Activated CD4-positive, alpha-beta T cell treated with anti-CD3 and anti-CD28 coated beads for 36 hours (primary cell): ENCODE measurements around the gene IQGAP2. TPM values are rescaled to one million over a fixed set of nuclear protein-coding genes. Genes with fewer than 3 reads are reported as not detected.
A peak's percentile ranks its signal among the peaks of the same experiment; 100 is the strongest.

ENCODE experiments used
- ATAC-seq: fragments of 200-7000 bp; cut with Tn5 transposase; one replicate; pipeline ENCODE4 v1.10.0; 2021; ENCODE audit warnings: mild to moderate bottlenecking, moderate library complexity
- CTCF ChIA-PET: fragments of 350-600 bp; sonication (Branson Sonifier 250); formaldehyde crosslinking; loops from one replicate; lab custom pipeline; 2021; ENCODE audit warnings: antibody characterized with exemption; lab: Charles Lee
- POLR2A ChIA-PET: fragments of 350-600 bp; sonication (Branson Sonifier 250); formaldehyde crosslinking; loops from one replicate; lab custom pipeline; 2021; ENCODE audit warnings: antibody characterized with exemption, inconsistent platforms; lab: Charles Lee
- DNase-seq: peaks from one replicate; pipeline ENCODE4 v3.0.0-alpha.2; 2020
- H3K27ac Mint-ChIP-seq: one replicate; pipeline ENCODE4 v1.8.0; 2021; ENCODE audit warnings: mixed read lengths
- H3K27me3 Mint-ChIP-seq: one replicate; pipeline ENCODE4 v1.8.0; 2021; ENCODE audit warnings: mixed read lengths
- H3K36me3 Mint-ChIP-seq: one replicate; pipeline ENCODE4 v1.8.0; 2021; ENCODE audit warnings: low read depth, mixed read lengths
- H3K4me1 Mint-ChIP-seq: one replicate; pipeline ENCODE4 v1.8.0; 2021; ENCODE audit warnings: mixed read lengths
- H3K4me3 Mint-ChIP-seq: one replicate; pipeline ENCODE4 v1.8.0; 2021; ENCODE audit warnings: mild to moderate bottlenecking, moderate library complexity, mixed read lengths
- H3K9me3 Mint-ChIP-seq: one replicate; pipeline ENCODE4 v1.8.0; 2021; ENCODE audit warnings: low read depth, mixed read lengths
- intact Hi-C, 2 experiments: fragments of 100-400 bp; cut with DNase I in 1 of 2; cut with micrococcal nuclease in 1 of 2; formaldehyde crosslinking; loops; one replicate each; pipeline versions ENCODE4 v1.14.2 to v1.15.1; 2022 to 2024; cut with DNase I, micrococcal nuclease
- total RNA-seq, 2 experiments: library from RNA; stranded (reverse); gene quantifications; one replicate each; pipeline ENCODE4 v1.2.3, GENCODE V29; 2021

Gene IQGAP2
- total RNA-seq, 2 experiments from 2014 or later = 62.7 to 82.7 TPM

- H3K4me1 Mint-ChIP-seq = peaks cover 5% of the 10 kb centered on the region
- CTCF ChIA-PET = interaction anchor here (0.5 to 1.9 kb wide), 2 partner anchors 125 to 219 kb away, joined by 3 to 7 read pairs; no protein-coding TSS in a partner anchor
Observed at GRCh38 chr5:76649140-76649539, 246.1 kb downstream of the IQGAP2 start.

GRCh38 chr5:76652809-76653414 is 249.8 kb downstream of the IQGAP2 start:
- peaks cover 11% of the 10 kb centered on the region for H3K9me3 Mint-ChIP-seq
- H3K27me3 Mint-ChIP-seq = no peaks in the 10 kb centered on the region
- DNase-seq (no peak), ATAC-seq (peak; percentile 72)
- H3K4me1 Mint-ChIP-seq = peaks cover 5% of the 10 kb centered on the region
- POLR2A ChIA-PET = no interaction called here
- H3K4me3 Mint-ChIP-seq = no peak overlapping the region
- intact Hi-C loops = no loop called here
- peaks cover 41% of the 10 kb centered on the region for H3K36me3 Mint-ChIP-seq
- CTCF ChIA-PET = interaction anchor here (0.6 to 2.1 kb wide), 6 partner anchors 10 to 1212 kb away, joined by 3 to 8 read pairs (median 4); no protein-coding TSS in a partner anchor
- H3K27ac Mint-ChIP-seq = no peak overlapping the region

More at GRCh38 chr5:76649140-76649539, 246.1 kb downstream of the IQGAP2 start:
- Mint-ChIP-seq H3K4me3 (no peak overlapping the region), H3K9me3 (peaks cover 13% of the 10 kb centered on the region), H3K27me3 (no peaks in the 10 kb centered on the region), H3K36me3 (peaks cover 49% of the 10 kb centered on the region), H3K27ac (no peak overlapping the region)
- DNase-seq = no peak
- intact Hi-C loops = loop anchor here in 1 of 2 experiments (10.0 kb wide), 1 partner anchor 574 kb away; no protein-coding TSS in a partner anchor
- POLR2A ChIA-PET = no interaction called here
- ATAC-seq = no peak

GRCh38 chr5:76657091-76657490 is 254.0 kb downstream of the IQGAP2 start:
- intact Hi-C loops = no loop called here
- Mint-ChIP-seq H3K4me1 (peaks cover 5% of the 10 kb centered on the region), H3K27me3 (no peaks in the 10 kb centered on the region), H3K4me3 (no peak overlapping the region), H3K9me3 (no peaks in the 10 kb centered on the region), H3K27ac (no peak overlapping the region), H3K36me3 (peaks cover 32% of the 10 kb centered on the region)
- ATAC-seq (no peak), DNase-seq (no peak)
- CTCF ChIA-PET = interaction anchor here (0.6 to 1.7 kb wide), 5 partner anchors 13 to 176 kb away, joined by 3 to 5 read pairs (median 4); no protein-coding TSS in a partner anchor
- POLR2A ChIA-PET = no interaction called here

GRCh38 chr5:76657683-76658311 is 254.7 kb downstream of the IQGAP2 start:
- intact Hi-C loops = no loop called here
- H3K4me3 Mint-ChIP-seq = no peak overlapping the region
- H3K36me3 Mint-ChIP-seq = peaks cover 36% of the 10 kb centered on the region
- POLR2A ChIA-PET = no interaction called here
- peaks cover 5% of the 10 kb centered on the region for H3K4me1 Mint-ChIP-seq
- H3K27me3 Mint-ChIP-seq = no peaks in the 10 kb centered on the region
- ATAC-seq (no peak), DNase-seq (no peak)
- H3K9me3 Mint-ChIP-seq = no peaks in the 10 kb centered on the region
- H3K27ac Mint-ChIP-seq = no peak overlapping the region
- CTCF ChIA-PET = interaction anchor here (0.6 to 1.9 kb wide), 5 partner anchors 16 to 154 kb away, joined by 3 to 6 read pairs (median 5); no protein-coding TSS in a partner anchor

GRCh38 chr5:76660360-76660759 is 257.3 kb downstream of the IQGAP2 start:
- POLR2A ChIA-PET = no interaction called here
- CTCF ChIA-PET = interaction anchor here (0.6 to 1.6 kb wide), 2 partner anchors 24 to 114 kb away, joined by 4 to 7 read pairs; no protein-coding TSS in a partner anchor
- H3K36me3 Mint-ChIP-seq = peaks cover 33% of the 10 kb centered on the region

GRCh38 chr5:76662521-76662920 is 259.4 kb downstream of the IQGAP2 start:
- H3K36me3 Mint-ChIP-seq = peaks cover 28% of the 10 kb centered on the region
- H3K4me1 Mint-ChIP-seq = no peaks in the 10 kb centered on the region
- no peak for DNase-seq
- H3K9me3 Mint-ChIP-seq = no peaks in the 10 kb centered on the region
- ChIA-PET POLR2A (no interaction called here), CTCF (interaction anchor here (0.6 to 1.2 kb wide), 2 partner anchors 20 to 34 kb away, joined by 3 read pairs; no protein-coding TSS in a partner anchor)
- intact Hi-C loops = no loop called here
- H3K27ac Mint-ChIP-seq = no peak overlapping the region
- ATAC-seq = no peak
- no peak overlapping the region for H3K4me3 Mint-ChIP-seq
- H3K27me3 Mint-ChIP-seq = no peaks in the 10 kb centered on the region

More at GRCh38 chr5:76660360-76660759, 257.3 kb downstream of the IQGAP2 start:
- DNase-seq (no peak), ATAC-seq (no peak)
- intact Hi-C loops = no loop called here
- no peaks in the 10 kb centered on the region for H3K27me3 Mint-ChIP-seq
- no peak overlapping the region for H3K4me3 Mint-ChIP-seq
- H3K9me3 Mint-ChIP-seq = no peaks in the 10 kb centered on the region
- H3K27ac Mint-ChIP-seq = no peak overlapping the region
- no peaks in the 10 kb centered on the region for H3K4me1 Mint-ChIP-seq

- peaks cover 24% of the 10 kb centered on the region for H3K36me3 Mint-ChIP-seq
- POLR2A ChIA-PET = no interaction called here
- intact Hi-C loops = no loop called here
- H3K27ac Mint-ChIP-seq = no peak overlapping the region
- no peak for DNase-seq
- no peaks in the 10 kb centered on the region for H3K9me3 Mint-ChIP-seq
- H3K27me3 Mint-ChIP-seq = no peaks in the 10 kb centered on the region
- ATAC-seq = no peak
- H3K4me3 Mint-ChIP-seq = no peak overlapping the region
- H3K4me1 Mint-ChIP-seq = no peaks in the 10 kb centered on the region
- CTCF ChIA-PET = no interaction called here
Observed at GRCh38 chr5:76663573-76663972, 260.5 kb downstream of the IQGAP2 start.

GRCh38 chr5:76664079-76664478 is 261.0 kb downstream of the IQGAP2 start:
- intact Hi-C loops = no loop called here
- Mint-ChIP-seq H3K9me3 (no peaks in the 10 kb centered on the region), H3K27me3 (no peaks in the 10 kb centered on the region), H3K4me1 (no peaks in the 10 kb centered on the region), H3K36me3 (peaks cover 24% of the 10 kb centered on the region), H3K27ac (no peak overlapping the region), H3K4me3 (no peak overlapping the region)
- POLR2A ChIA-PET = no interaction called here
- CTCF ChIA-PET = no interaction called here
- DNase-seq (no peak), ATAC-seq (no peak)

- POLR2A ChIA-PET = no interaction called here
- Mint-ChIP-seq H3K4me3 (no peak overlapping the region), H3K36me3 (peaks cover 36% of the 10 kb centered on the region), H3K27ac (no peak overlapping the region), H3K27me3 (no peaks in the 10 kb centered on the region), H3K9me3 (no peaks in the 10 kb centered on the region), H3K4me1 (no peaks in the 10 kb centered on the region)
- CTCF ChIA-PET = interaction anchor here (0.6 to 2.0 kb wide), 2 partner anchors 107 to 132 kb away, joined by 3 to 8 read pairs; no protein-coding TSS in a partner anchor
- DNase-seq (no peak), ATAC-seq (no peak)
- intact Hi-C loops = no loop called here
Observed at GRCh38 chr5:76667495-76667894, 264.4 kb downstream of the IQGAP2 start.

GRCh38 chr5:76669245-76669644 is 266.2 kb downstream of the IQGAP2 start:
- no peak overlapping the region for H3K27ac Mint-ChIP-seq
- no peak for DNase-seq
- H3K4me3 Mint-ChIP-seq = no peak overlapping the region
- ATAC-seq = no peak
- peaks cover 40% of the 10 kb centered on the region for H3K36me3 Mint-ChIP-seq
- no peaks in the 10 kb centered on the region for H3K4me1 Mint-ChIP-seq
- no peaks in the 10 kb centered on the region for H3K9me3 Mint-ChIP-seq
- H3K27me3 Mint-ChIP-seq = no peaks in the 10 kb centered on the region
- intact Hi-C loops = no loop called here
- CTCF ChIA-PET = interaction anchor here (1.2 kb wide), 2 partner anchors 26 to 70 kb away, joined by 3 read pairs; no protein-coding TSS in a partner anchor
- POLR2A ChIA-PET = interaction anchor here (0.6 kb wide), 1 partner anchor 319 kb away, joined by 3 read pairs; no protein-coding TSS in a partner anchor

GRCh38 chr5:76670508-76670907 is 267.4 kb downstream of the IQGAP2 start:
- Mint-ChIP-seq H3K4me1 (no peaks in the 10 kb centered on the region), H3K4me3 (no peak overlapping the region), H3K27ac (no peak overlapping the region), H3K9me3 (no peaks in the 10 kb centered on the region), H3K27me3 (no peaks in the 10 kb centered on the region), H3K36me3 (peaks cover 38% of the 10 kb centered on the region)
- DNase-seq (no peak), ATAC-seq (no peak)
- intact Hi-C loops = no loop called here
- ChIA-PET POLR2A (no interaction called here), CTCF (interaction anchor here (0.6 to 1.0 kb wide), 2 partner anchors 9 to 104 kb away, joined by 3 to 5 read pairs; no protein-coding TSS in a partner anchor)
